Omental fat pad (tissue), 4 donors: ENCODE results near the gene SPEM1. TPM values are rescaled to one million over a fixed set of nuclear protein-coding genes. Genes with fewer than 3 reads are reported as not detected.
A peak's percentile ranks its signal among the peaks of the same experiment; 100 is the strongest.

Source experiments
- ATAC-seq: fragments of 150-250 bp; one replicate; pipeline ENCODE4 v1.9.1; 2016; ENCODE audit warnings: mild to moderate bottlenecking, moderate library complexity; ENCODE audit not compliant: low FRiP score
- DNase-seq: peaks from one replicate; pipeline ENCODE4 v3.0.0-alpha.2; 2019; ENCODE audit warnings: low spot score
- total RNA-seq, 4 donors: library from RNA; depleted of rRNA; stranded (reverse); fragments of >200 nt; gene quantifications; one replicate each; pipeline ENCODE4 v1.1.0, GENCODE V29; 2016
- TF ChIP-seq, protein P1 (sequence below), 3 donors: fragments of 450-650 bp; IDR thresholded peaks; one replicate each; pipeline ENCODE4 v1.5.1; 2016 to 2017; ENCODE audit warnings: antibody characterized with exemption in 3 of 3, mild to moderate bottlenecking in 3 of 3, moderate library complexity in 2 of 3

SPEM1 gene, protein sequence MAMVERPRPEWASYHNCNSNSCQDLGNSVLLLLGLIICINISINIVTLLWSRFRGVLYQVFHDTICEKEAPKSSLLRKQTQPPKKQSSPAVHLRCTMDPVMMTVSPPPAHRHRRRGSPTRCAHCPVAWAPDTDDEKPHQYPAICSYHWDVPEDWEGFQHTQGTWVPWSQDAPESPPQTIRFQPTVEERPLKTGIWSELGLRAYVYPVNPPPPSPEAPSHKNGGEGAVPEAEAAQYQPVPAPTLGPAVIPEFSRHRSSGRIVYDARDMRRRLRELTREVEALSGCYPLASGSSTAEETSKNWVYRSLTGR
- not detected for total RNA-seq

DNA sequence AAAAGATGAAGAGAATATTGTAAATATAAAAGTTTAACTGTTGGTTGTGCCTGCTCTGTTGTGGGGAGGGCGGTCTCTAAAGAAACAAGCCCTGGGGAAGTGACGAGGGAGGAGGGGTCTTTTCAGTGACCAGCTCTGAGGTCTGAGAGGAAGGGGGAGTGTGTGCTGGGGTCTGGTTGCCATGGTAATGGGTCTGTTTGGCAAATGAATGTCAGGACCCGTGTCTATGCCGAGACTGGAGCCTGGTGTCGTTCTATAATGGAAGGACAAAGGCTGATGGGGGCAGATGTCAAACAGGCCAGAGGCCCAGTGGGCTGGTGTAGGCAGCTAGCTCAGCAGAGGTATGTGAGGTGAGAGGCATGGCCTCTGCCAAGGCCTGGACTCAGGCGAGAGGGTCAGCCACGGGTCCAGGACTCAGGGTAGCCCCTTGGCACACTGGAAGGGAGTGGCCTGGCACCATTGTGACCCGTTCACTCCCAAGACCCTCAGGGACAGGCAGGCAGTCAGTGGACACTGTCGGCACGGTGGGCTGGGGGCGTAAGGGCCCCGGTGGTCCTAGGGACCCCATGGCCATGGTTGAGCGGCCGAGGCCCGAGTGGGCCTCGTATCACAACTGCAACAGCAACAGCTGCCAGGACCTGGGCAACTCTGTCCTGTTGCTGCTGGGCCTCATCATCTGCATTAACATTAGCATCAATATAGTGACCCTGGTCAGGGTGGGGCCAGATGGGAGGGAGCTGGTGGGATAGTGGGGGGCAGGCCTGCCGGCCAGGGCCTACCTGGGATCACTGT, at the start of gene SPEM1:
Gene SPEM1, plus strand, starts transcription at position 506 of the 792 bp plus-strand sequence. Its CDS starts 61 bp downstream, at position 567.
- ATAC-seq, result no peak
- no peak for DNase-seq

DNA sequence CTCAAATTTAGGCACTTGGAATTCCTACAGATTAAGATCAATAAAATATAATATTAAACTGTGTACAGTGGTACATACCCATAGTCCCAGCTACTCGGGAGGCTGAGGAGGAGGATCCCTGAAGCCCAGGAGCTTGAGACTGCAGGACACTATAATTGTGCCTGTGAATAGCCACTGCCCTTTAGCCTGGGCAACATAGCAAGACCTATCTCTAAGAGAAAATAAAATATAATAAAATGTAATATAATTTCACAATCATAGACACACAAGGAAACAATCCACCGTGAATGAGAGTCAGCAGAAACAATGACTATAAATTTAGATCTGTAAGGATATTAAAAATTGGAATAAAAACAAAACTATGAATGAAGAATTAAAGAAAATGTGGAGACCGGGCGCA, 49.3 kb upstream of the SPEM1 start:
- DNase-seq, result no peak
- TF ChIP-seq, protein P1, sequence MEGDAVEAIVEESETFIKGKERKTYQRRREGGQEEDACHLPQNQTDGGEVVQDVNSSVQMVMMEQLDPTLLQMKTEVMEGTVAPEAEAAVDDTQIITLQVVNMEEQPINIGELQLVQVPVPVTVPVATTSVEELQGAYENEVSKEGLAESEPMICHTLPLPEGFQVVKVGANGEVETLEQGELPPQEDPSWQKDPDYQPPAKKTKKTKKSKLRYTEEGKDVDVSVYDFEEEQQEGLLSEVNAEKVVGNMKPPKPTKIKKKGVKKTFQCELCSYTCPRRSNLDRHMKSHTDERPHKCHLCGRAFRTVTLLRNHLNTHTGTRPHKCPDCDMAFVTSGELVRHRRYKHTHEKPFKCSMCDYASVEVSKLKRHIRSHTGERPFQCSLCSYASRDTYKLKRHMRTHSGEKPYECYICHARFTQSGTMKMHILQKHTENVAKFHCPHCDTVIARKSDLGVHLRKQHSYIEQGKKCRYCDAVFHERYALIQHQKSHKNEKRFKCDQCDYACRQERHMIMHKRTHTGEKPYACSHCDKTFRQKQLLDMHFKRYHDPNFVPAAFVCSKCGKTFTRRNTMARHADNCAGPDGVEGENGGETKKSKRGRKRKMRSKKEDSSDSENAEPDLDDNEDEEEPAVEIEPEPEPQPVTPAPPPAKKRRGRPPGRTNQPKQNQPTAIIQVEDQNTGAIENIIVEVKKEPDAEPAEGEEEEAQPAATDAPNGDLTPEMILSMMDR (IDR thresholded peaks at IDR 0.05), result no peak
- no peak for ATAC-seq

More for the DNA sequence above, at the start of gene SPEM1:
- TF ChIP-seq, protein P1 (IDR thresholded peaks at IDR 0.05), result no peak

DNA sequence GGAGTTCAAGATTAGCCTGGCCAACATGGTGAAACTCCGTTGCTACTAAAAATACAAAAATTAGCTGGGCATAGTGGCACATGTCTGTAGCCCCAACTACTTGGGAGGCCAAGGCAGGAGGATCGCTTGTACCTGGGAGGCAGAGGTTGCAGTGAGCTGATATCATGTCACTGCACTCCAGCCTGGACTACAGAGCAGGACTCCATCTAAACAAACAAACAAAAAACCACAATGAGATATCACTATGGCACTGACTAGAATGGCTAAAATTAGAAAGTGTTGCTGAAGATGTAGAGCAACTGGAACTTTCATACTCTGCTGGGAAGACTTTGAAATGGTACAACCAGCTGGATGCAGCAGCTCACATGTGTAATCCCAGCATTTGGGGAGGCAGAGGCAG, 45.8 kb upstream of the SPEM1 start:
- no peak for DNase-seq
- no peak for ATAC-seq
- TF ChIP-seq, protein P1 (IDR thresholded peaks at IDR 0.05), result no peak

DNA sequence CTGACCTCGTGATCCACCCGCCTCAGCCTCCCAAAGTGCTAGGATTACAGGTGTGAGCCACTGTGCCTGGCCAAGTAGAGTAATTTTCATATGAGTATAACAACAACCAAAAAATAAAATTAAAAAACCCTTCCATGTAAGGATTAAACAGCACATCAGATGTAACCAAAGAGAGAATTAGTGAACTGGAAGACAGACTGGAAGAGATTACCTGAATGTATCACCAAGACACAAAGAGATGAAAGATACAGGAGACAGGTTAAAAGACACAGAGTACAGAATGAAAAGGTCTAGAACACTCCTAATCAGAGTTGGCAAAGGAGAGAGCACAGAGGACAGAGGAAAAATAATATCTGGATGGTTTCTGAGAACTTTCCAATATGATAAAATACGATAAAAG, 41.0 kb upstream of the SPEM1 start:
- DNase-seq (no peak), ATAC-seq (no peak)
- TF ChIP-seq, protein P1 (IDR thresholded peaks at IDR 0.05), result no peak

DNA sequence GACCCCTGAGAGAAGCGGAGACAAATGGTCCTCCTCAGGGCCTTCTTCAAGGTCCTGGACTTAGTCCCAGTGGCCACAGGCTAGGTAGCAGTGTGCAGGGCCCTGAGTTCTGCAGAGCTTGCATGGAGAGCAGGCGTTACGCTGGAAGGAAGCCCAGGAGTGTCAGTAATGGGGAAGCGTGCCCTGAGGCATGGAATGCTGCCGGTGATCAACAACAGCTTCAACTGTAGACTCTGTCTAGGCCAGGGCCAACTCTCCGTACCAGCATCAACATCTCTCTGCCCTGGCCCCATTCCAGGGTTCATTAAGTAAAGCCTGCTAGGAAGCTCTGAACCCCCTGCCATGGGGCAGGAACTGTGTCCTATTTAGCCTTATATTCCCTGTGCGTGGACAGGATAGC, 39.8 kb upstream of the SPEM1 start:
- DNase-seq (no peak), ATAC-seq (peak; percentile 57)
- TF ChIP-seq, protein P1 (IDR thresholded peaks at IDR 0.05), result no peak

DNA sequence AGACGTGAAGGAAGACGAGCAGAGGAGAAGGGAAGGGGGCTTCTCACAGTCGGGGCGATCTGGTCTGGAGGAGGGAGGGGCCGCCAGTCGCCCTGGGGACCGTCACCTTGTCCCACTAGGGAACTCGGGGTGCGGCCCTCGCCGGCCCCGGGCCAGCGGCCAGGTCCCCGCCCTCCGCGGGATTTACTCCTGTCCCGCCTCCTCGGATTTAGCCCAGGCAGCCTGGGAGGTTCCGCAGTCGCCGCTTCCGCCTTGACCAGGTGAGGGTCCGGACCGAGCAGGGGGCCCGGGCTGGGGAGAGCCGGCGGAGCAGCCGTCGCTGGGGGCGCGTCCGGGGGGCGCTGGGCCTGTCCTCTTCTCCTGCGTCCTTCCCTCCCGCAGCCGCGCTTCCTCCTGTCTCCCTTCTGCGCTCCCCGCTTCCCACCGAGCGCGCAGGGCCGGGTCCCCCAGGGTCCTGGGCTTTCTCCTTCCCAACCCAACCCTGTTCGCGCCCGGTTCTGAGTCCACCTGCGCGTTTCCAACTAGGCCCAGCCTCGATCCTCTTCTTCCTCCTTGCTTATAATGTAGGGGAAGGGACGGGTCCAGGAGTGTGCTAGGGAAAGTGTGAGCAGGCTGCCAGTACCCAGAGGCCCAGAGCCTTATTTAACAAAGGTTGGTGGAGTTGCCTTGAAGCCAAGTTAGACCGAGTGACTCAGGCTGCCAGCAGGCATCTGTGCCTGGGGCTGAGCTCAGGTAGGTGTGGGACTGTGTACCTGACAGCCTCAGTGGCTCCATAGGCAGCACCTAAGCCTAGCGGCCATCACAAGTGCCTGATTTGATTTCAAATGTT, 39.1 kb upstream of the SPEM1 start, which contains the start of gene TNK1:
Gene TNK1, plus strand, starts transcription at position 235 of the 829 bp plus-strand sequence. CDS start 1,838 bp downstream, outside the sequence.
- DNase-seq, result no peak
- ATAC-seq, result peak; percentile 69

More for the DNA sequence above, 39.1 kb upstream of the SPEM1 start, which contains the start of gene TNK1:
- TF ChIP-seq, protein P1 (IDR thresholded peaks at IDR 0.05), result no peak
